ENCODE measurements around the gene SLMAP. TPM values are rescaled to one million over a fixed set of nuclear protein-coding genes. Genes with fewer than 3 reads are reported as not detected.

SLMAP gene
- total and polyA plus RNA-seq, 2 donors from 2014 or later = 22.0 to 86.1 TPM

GRCh38 chr3:57903124-57903890, 147.2 kb downstream of the SLMAP start:
- Histone ChIP-seq H3K36me3 (ENCODE audit: control insufficient read depth in 2 of 3, insufficient read depth in 3 of 3, low read length in 3 of 3) (peaks cover 0 to 1% (median 0%) of the 10 kb centered on the region in 3 donors), H3K27ac (ENCODE audit: low read depth in 2 of 2, low read length in 2 of 2) (no peak overlapping the region), H3K27me3 (ENCODE audit: control insufficient read depth, insufficient read depth, low read length) (no peaks in the 10 kb centered on the region), H3K4me3 (ENCODE audit: low read length in 3 of 3) (no peak overlapping the region), H3K9me3 (ENCODE audit: control insufficient read depth in 2 of 3, insufficient read depth in 1 of 3, low read length in 3 of 3) (no peaks in the 10 kb centered on the region), H3K9ac (ENCODE audit: low read length in 3 of 3) (no peak overlapping the region), H3K4me1 (ENCODE audit: control insufficient read depth in 2 of 3, insufficient read depth in 2 of 3, low read depth in 1 of 3, low read length in 3 of 3) (no peaks in the 10 kb centered on the region)
- FAIRE-seq (no peak), DNase-seq (peak in 2 of 5 donors; percentile 37 to 72)
- intact Hi-C loops (cut with DNase I) = no loop called here
- TF ChIP-seq CTCF (IDR thresholded peaks at IDR 0.05; ENCODE audit: borderline replicate concordance, extremely low read depth, insufficient read depth) = no peak

GRCh38 chr3:57910990-57911389, 154.9 kb downstream of the SLMAP start:
- Histone ChIP-seq H3K9ac (ENCODE audit: low read length in 3 of 3) (no peak overlapping the region), H3K27me3 (ENCODE audit: control insufficient read depth, insufficient read depth, low read length) (no peaks in the 10 kb centered on the region), H3K4me1 (ENCODE audit: control insufficient read depth in 2 of 3, insufficient read depth in 2 of 3, low read depth in 1 of 3, low read length in 3 of 3) (no peaks in the 10 kb centered on the region), H3K27ac (ENCODE audit: low read depth in 2 of 2, low read length in 2 of 2) (no peak overlapping the region), H3K36me3 (ENCODE audit: control insufficient read depth in 2 of 3, insufficient read depth in 3 of 3, low read length in 3 of 3) (peaks cover 0 to 9% (median 2%) of the 10 kb centered on the region in 3 donors), H3K4me3 (ENCODE audit: low read length in 3 of 3) (no peak overlapping the region), H3K9me3 (ENCODE audit: control insufficient read depth in 2 of 3, insufficient read depth in 1 of 3, low read length in 3 of 3) (no peaks in the 10 kb centered on the region)
- peak in 1 of 5 donors; percentile 18 for DNase-seq
- intact Hi-C loops (cut with DNase I) = no loop called here
- no peak for FAIRE-seq
- peak; percentile 24 for TF ChIP-seq CTCF (IDR thresholded peaks at IDR 0.05; ENCODE audit: borderline replicate concordance, extremely low read depth, insufficient read depth)

- no peak for DNase-seq
- Histone ChIP-seq H3K9ac (ENCODE audit: low read length in 3 of 3) (no peak overlapping the region), H3K27ac (ENCODE audit: low read depth in 2 of 2, low read length in 2 of 2) (no peak overlapping the region), H3K4me1 (ENCODE audit: control insufficient read depth in 2 of 3, insufficient read depth in 2 of 3, low read depth in 1 of 3, low read length in 3 of 3) (peaks cover 0 to 5% (median 0%) of the 10 kb centered on the region in 3 donors), H3K27me3 (ENCODE audit: control insufficient read depth, insufficient read depth, low read length) (no peaks in the 10 kb centered on the region), H3K9me3 (ENCODE audit: control insufficient read depth in 2 of 3, insufficient read depth in 1 of 3, low read length in 3 of 3) (no peaks in the 10 kb centered on the region), H3K36me3 (ENCODE audit: control insufficient read depth in 2 of 3, insufficient read depth in 3 of 3, low read length in 3 of 3) (peaks cover 0 to 9% (median 2%) of the 10 kb centered on the region in 3 donors), H3K4me3 (ENCODE audit: low read length in 3 of 3) (no peak overlapping the region)
- intact Hi-C loops (cut with DNase I) = no loop called here
- no peak for FAIRE-seq
- no peak for TF ChIP-seq CTCF (IDR thresholded peaks at IDR 0.05; ENCODE audit: borderline replicate concordance, extremely low read depth, insufficient read depth)
Measured at GRCh38 chr3:57911593-57911992, 155.5 kb downstream of the SLMAP start.

Data from kidney (tissue), 14 donors.